Neural cell (in vitro differentiated cells): Measurements from ENCODE around the gene ZNF705A. TPM values are rescaled to one million over a fixed set of nuclear protein-coding genes. Genes with fewer than 3 reads are reported as not detected.
"Not testable (repeated sequence)": the region's sequence is repeated elsewhere in the genome, so short reads cannot be mapped to it uniquely, and the experiment has no call there.

Experiments
- H2AFZ ChIP-seq: fragments of 200-600, 300-800 bp; sonication (generic), shearing (Covaris generic); 2 replicates; pipeline ENCODE4 v1.6.0; 2014; ENCODE audit warnings: low read depth, mild to moderate bottlenecking, antibody characterized with exemption, low read length, moderate library complexity
- H3F3A ChIP-seq: fragments of 200-600 bp; shearing (Covaris generic); 2 replicates; pipeline ENCODE4 v1.6.1; 2016; ENCODE audit warnings: mild to moderate bottlenecking, moderate library complexity, mixed read lengths, antibody characterized with exemption, low read length; ENCODE audit not compliant: insufficient read depth, poor library complexity, severe bottlenecking
- H3K27ac ChIP-seq: fragments of 200-600, 300-800 bp; sonication (generic), shearing (Covaris generic); 2 replicates; pipeline ENCODE4 v1.5.1; 2014; ENCODE audit warnings: mild to moderate bottlenecking, low read length, moderate library complexity
- H3K27me3 ChIP-seq: fragments of 300-800, 200-600 bp; sonication (generic), shearing (Covaris generic); 2 replicates; pipeline ENCODE4 v1.6.0; 2014; ENCODE audit warnings: mild to moderate bottlenecking, low read depth, low read length, moderate library complexity; ENCODE audit not compliant: insufficient read depth
- H3K36me3 ChIP-seq: fragments of 300-800, 200-600 bp; sonication (generic), shearing (Covaris generic); 2 replicates; pipeline ENCODE4 v1.5.1; 2014; ENCODE audit warnings: mild to moderate bottlenecking, antibody characterized with exemption, low read length, moderate library complexity; ENCODE audit not compliant: insufficient read depth
- H3K4me2 ChIP-seq: fragments of 300-800, 200-600 bp; sonication (generic), shearing (Covaris generic); 2 replicates; pipeline ENCODE4 v1.6.0; 2014; ENCODE audit warnings: mild to moderate bottlenecking, low read length
- H3K4me3 ChIP-seq: fragments of 300-800, 200-600 bp; sonication (generic), shearing (Covaris generic); 2 replicates; pipeline ENCODE4 v1.5.1; 2014; ENCODE audit warnings: mild to moderate bottlenecking, low read length, moderate library complexity
- H3K79me2 ChIP-seq: fragments of 200-600 bp; shearing (Covaris generic); replicated peaks from 2 replicates; pipeline ENCODE4 v1.6.0; 2014; ENCODE audit warnings: mild to moderate bottlenecking, low read length, moderate library complexity; ENCODE audit not compliant: insufficient read depth
- H3K9ac ChIP-seq: fragments of 300-800, 200-600 bp; sonication (generic), shearing (Covaris generic); 2 replicates; pipeline ENCODE4 v1.6.1; 2016; ENCODE audit warnings: mild to moderate bottlenecking, low read length, mixed read lengths
- H3K9me2 ChIP-seq: fragments of 200-600 bp; shearing (Covaris generic); 2 replicates; pipeline ENCODE4 v1.6.1; 2016; ENCODE audit warnings: mild to moderate bottlenecking, low read length, mixed read lengths; ENCODE audit not compliant: insufficient read depth
- H3K9me3 ChIP-seq: fragments of 200-600, 300-800 bp; sonication (generic), shearing (Covaris generic); 2 replicates; pipeline ENCODE4 v1.6.1; 2016; ENCODE audit warnings: mild to moderate bottlenecking, mixed run types, low read length, moderate library complexity, mixed read lengths
- H4K20me1 ChIP-seq: fragments of 200-600 bp; shearing (Covaris generic); 2 replicates; pipeline ENCODE4 v1.6.1; 2016; ENCODE audit warnings: mild to moderate bottlenecking, mixed run types; ENCODE audit not compliant: insufficient read depth
- CTCF ChIP-seq: fragments of 450-650 bp; IDR thresholded peaks from 2 replicates; pipeline ENCODE4 v1.5.1; 2014; ENCODE audit warnings: antibody characterized with exemption, mild to moderate bottlenecking, moderate library complexity; ENCODE audit not compliant: poor library complexity, severe bottlenecking
- EP300 ChIP-seq: fragments of 450-650 bp; conservative IDR thresholded peaks from 2 replicates; pipeline ENCODE4 v1.6.1; 2014; ENCODE audit warnings: antibody characterized with exemption, mild to moderate bottlenecking, moderate library complexity; ENCODE audit not compliant: poor library complexity, severe bottlenecking
- EZH2 ChIP-seq: fragments of 200-600, 300-800 bp; shearing (Covaris generic), sonication (generic); IDR thresholded peaks from 2 replicates; pipeline ENCODE4 v1.6.1; 2014; ENCODE audit warnings: antibody characterized with exemption, low read length, borderline replicate concordance, mild to moderate bottlenecking; ENCODE audit not compliant: insufficient read depth, poor library complexity, severe bottlenecking
- MXI1 ChIP-seq: fragments of 450-650 bp; conservative IDR thresholded peaks from 2 replicates; pipeline ENCODE4 v1.6.1; 2014; ENCODE audit warnings: antibody characterized with exemption, mild to moderate bottlenecking; ENCODE audit not compliant: poor library complexity, severe bottlenecking
- POLR2AphosphoS5 ChIP-seq: IDR thresholded peaks from 2 replicates; pipeline ENCODE4 v1.6.1; 2012
- RAD21 ChIP-seq: fragments of 450-650 bp; conservative IDR thresholded peaks from 2 replicates; pipeline ENCODE4 v1.6.1; 2014; ENCODE audit warnings: antibody characterized with exemption, mild to moderate bottlenecking, moderate library complexity
- REST ChIP-seq: IDR thresholded peaks from 2 replicates; pipeline ENCODE4 v1.6.1; 2012; ENCODE audit warnings: borderline replicate concordance
- SMC3 ChIP-seq: fragments of 450-650 bp; conservative IDR thresholded peaks from 2 replicates; pipeline ENCODE4 v1.6.1; 2014; ENCODE audit warnings: antibody characterized with exemption, mild to moderate bottlenecking, moderate library complexity; ENCODE audit not compliant: poor library complexity
- TAF1 ChIP-seq: IDR thresholded peaks from 2 replicates; pipeline ENCODE4 v1.6.1; 2012; ENCODE audit warnings: low read depth
- polyA plus RNA-seq: library from polyadenylated mRNA; depleted of rRNA; stranded (reverse); fragments of >200 nt; gene quantifications from 2 replicates; pipeline ENCODE4 v1.2.3, GENCODE V29; 2014

ZNF705A gene
- polyA plus RNA-seq, 1 donor from 2014 or later: not detected

- H3K4me2 ChIP-seq: no peak overlapping the region
- no peak overlapping the region for H2AFZ ChIP-seq
- H3F3A ChIP-seq: no peaks in the 10 kb centered on the region
- H3K9me3 ChIP-seq: no peaks in the 10 kb centered on the region
- H3K27me3 ChIP-seq: no peaks in the 10 kb centered on the region
- no peak for TF ChIP-seq EZH2
- TF ChIP-seq REST: no peak
- no peak for TF ChIP-seq EP300
- no peak for TF ChIP-seq CTCF
- TF ChIP-seq POLR2AphosphoS5: no peak
- TF ChIP-seq TAF1: no peak
- no peak for TF ChIP-seq RAD21
- no peak for TF ChIP-seq MXI1
- no peak for TF ChIP-seq SMC3
- no peak overlapping the region for H3K4me3 ChIP-seq
- H3K9me2 ChIP-seq: no peaks in the 10 kb centered on the region
- no peaks in the 10 kb centered on the region for H3K36me3 ChIP-seq
- H4K20me1 ChIP-seq: no peaks in the 10 kb centered on the region
- H3K27ac ChIP-seq: no peak overlapping the region
- H3K79me2 ChIP-seq: no peaks in the 10 kb centered on the region
- no peak overlapping the region for H3K9ac ChIP-seq
Measured at GRCh38 chr12:8157484-8158198, 826 bp downstream of the ZNF705A start.

GRCh38 chr12:8172911-8173310 lies 16.1 kb downstream of the ZNF705A start:
- H3K4me3 ChIP-seq, H3K27me3 ChIP-seq, H3K4me2 ChIP-seq, H3K79me2 ChIP-seq, H3K9me2 ChIP-seq, H3K9ac ChIP-seq, H2AFZ ChIP-seq, H4K20me1 ChIP-seq, H3K27ac ChIP-seq, H3F3A ChIP-seq, H3K9me3 ChIP-seq, H3K36me3 ChIP-seq: not testable (repeated sequence)
